Natural killer cell (primary cell): ENCODE results near the gene MAP1S. TPM values are rescaled to one million over a fixed set of nuclear protein-coding genes. Genes with fewer than 3 reads are reported as not detected.
A peak's percentile ranks its signal among the peaks of the same experiment; 100 is the strongest.

Experiments
- ATAC-seq, 3 donors: fragments of 150-1000 bp in 2 of 3; fragments of 200-7000 bp in 1 of 3; cut with Tn5 transposase; 1 replicate in 1 of 3; 2 replicates in 2 of 3; pipeline ENCODE4 v1.10.0; 2021; ENCODE audit warnings: mild to moderate bottlenecking in 2 of 3, moderate library complexity in 2 of 3
- DNase-seq, 2 donors: peaks; one replicate each; pipeline versions ENCODE4 v3.0.0 to v3.0.0-alpha.2; 2013 to 2021; ENCODE audit warnings: mixed read lengths in 1 of 2
- H3K27ac ChIP-seq: one replicate; pipeline ENCODE4 v1.5.1; 2013; ENCODE audit warnings: mild to moderate bottlenecking, low read length
- H3K27me3 ChIP-seq: one replicate; pipeline ENCODE4 v1.6.1; 2013; ENCODE audit warnings: low read length; ENCODE audit not compliant: control insufficient read depth, insufficient read depth
- H3K36me3 ChIP-seq: one replicate; pipeline ENCODE4 v1.6.1; 2013; ENCODE audit warnings: low read length; ENCODE audit not compliant: control insufficient read depth, insufficient read depth
- H3K4me1 ChIP-seq: one replicate; pipeline ENCODE4 v1.6.1; 2013; ENCODE audit warnings: low read length; ENCODE audit not compliant: control insufficient read depth, insufficient read depth
- H3K4me3 ChIP-seq: one replicate; pipeline ENCODE4 v1.5.1; 2013; ENCODE audit warnings: low read length
- H3K9me3 ChIP-seq: one replicate; pipeline ENCODE4 v1.6.1; 2013; ENCODE audit warnings: low read length; ENCODE audit not compliant: control insufficient read depth, insufficient read depth
- H3K27ac Mint-ChIP-seq, 2 donors: one replicate each; pipeline ENCODE4 v1.8.0; 2022; ENCODE audit warnings: mild to moderate bottlenecking in 2 of 2, mixed read lengths in 2 of 2, moderate library complexity in 1 of 2
- H3K27me3 Mint-ChIP-seq, 2 donors: one replicate each; pipeline ENCODE4 v1.8.0; 2022; ENCODE audit warnings: low read depth in 2 of 2, mixed read lengths in 2 of 2
- H3K36me3 Mint-ChIP-seq: one replicate; pipeline ENCODE4 v1.8.0; 2022; ENCODE audit warnings: mixed read lengths
- H3K4me1 Mint-ChIP-seq, 2 donors: one replicate each; pipeline ENCODE4 v1.8.0; 2022; ENCODE audit warnings: mixed read lengths in 2 of 2
- H3K4me3 Mint-ChIP-seq: one replicate; pipeline ENCODE4 v1.8.0; 2022; ENCODE audit warnings: mild to moderate bottlenecking, moderate library complexity, mixed read lengths
- H3K9me3 Mint-ChIP-seq, 2 donors: one replicate each; pipeline ENCODE4 v1.8.0; 2022; ENCODE audit warnings: mixed read lengths in 2 of 2
- CTCF ChIP-seq: fragments of 200-600 bp; IDR thresholded peaks from one replicate; pipeline ENCODE4 v1.8.0; 2022; ENCODE audit warnings: antibody characterized with exemption
- WGBS: methylation state at CpG from one replicate; pipeline ENCODE4 v1.1.7; 2013; ENCODE audit warnings: missing lambda C conversion rate; ENCODE audit not compliant: insufficient coverage; 5-methylcytosine and 5-hydroxymethylcytosine counted together
- intact Hi-C: fragments of 100-400 bp; cut with micrococcal nuclease; formaldehyde crosslinking; loops from one replicate; pipeline ENCODE4 v1.14.2; 2022
- total RNA-seq, 4 donors: library from RNA; stranded (reverse); fragments of 120-200 nt in 1 of 4; gene quantifications; one replicate each; pipeline versions ENCODE4 v1.2.3 to v1.2.4, GENCODE V29; 2013 to 2022

The MAP1S gene
- total RNA-seq, 3 donors from 2014 or later (not counting 1 experiment from before 2014, with no cell fraction given), result 41.0 to 59.4 (median 45.8) TPM

- H3K27me3 Mint-ChIP-seq, result no peaks in the 10 kb centered on the region
These were observed 43.4 kb downstream of the MAP1S start for GRCh38 chr19:17762505-17763229.

GRCh38 chr19:17764348-17764747 lies 45.1 kb downstream of the MAP1S start:
- Histone ChIP-seq H3K4me1 (peaks cover 12% of the 10 kb centered on the region), H3K9me3 (no peaks in the 10 kb centered on the region), H3K36me3 (peaks cover 38% of the 10 kb centered on the region), H3K27me3 (no peaks in the 10 kb centered on the region), H3K4me3 (no peak overlapping the region), H3K27ac (no peak overlapping the region)
- Mint-ChIP-seq H3K27me3 (no peaks in the 10 kb centered on the region), H3K4me1 (peaks cover 5 to 8% of the 10 kb centered on the region in 2 donors), H3K36me3 (no peaks in the 10 kb centered on the region), H3K27ac (peak overlapping the region in 1 of 2 donors; percentile 80), H3K4me3 (no peak overlapping the region), H3K9me3 (no peaks in the 10 kb centered on the region)
- 100% methylated on average over 1 of the region's 7 CpGs for WGBS
- ATAC-seq (no peak), DNase-seq (no peak)
- intact Hi-C loops, result no loop called here
- TF ChIP-seq CTCF, result no peak

More at GRCh38 chr19:17762505-17763229, 43.4 kb downstream of the MAP1S start:
- no peak for TF ChIP-seq CTCF
- 95% methylated on average over 17 of the region's 17 CpGs for WGBS
- Mint-ChIP-seq H3K4me1 (peaks cover 5 to 8% of the 10 kb centered on the region in 2 donors), H3K36me3 (no peaks in the 10 kb centered on the region), H3K27ac (peak overlapping the region in 1 of 2 donors; percentile 33), H3K9me3 (no peaks in the 10 kb centered on the region), H3K4me3 (no peak overlapping the region)
- ATAC-seq (no peak), DNase-seq (no peak)
- Histone ChIP-seq H3K27me3 (no peaks in the 10 kb centered on the region), H3K36me3 (peaks cover 29% of the 10 kb centered on the region), H3K4me3 (no peak overlapping the region), H3K27ac (no peak overlapping the region), H3K4me1 (peaks cover 12% of the 10 kb centered on the region), H3K9me3 (no peaks in the 10 kb centered on the region)
- intact Hi-C loops, result loop anchor here (2.0 kb wide), 1 partner anchor 36 kb away; no protein-coding TSS in a partner anchor

GRCh38 chr19:17765069-17765618 lies 45.9 kb downstream of the MAP1S start:
- Mint-ChIP-seq H3K4me3 (peak overlapping the region; percentile 28), H3K36me3 (no peaks in the 10 kb centered on the region), H3K27ac (peak overlapping the region; percentile 63 to 80), H3K9me3 (no peaks in the 10 kb centered on the region), H3K27me3 (no peaks in the 10 kb centered on the region), H3K4me1 (peaks cover 5 to 8% of the 10 kb centered on the region in 2 donors)
- intact Hi-C loops, result no loop called here
- WGBS, result 49% methylated on average over 12 of the region's 12 CpGs
- peaks cover 12% of the 10 kb centered on the region for H3K4me1 ChIP-seq
- ATAC-seq, result peak; percentile 54 to 83 (median 57)
- DNase-seq, result no peak
- no peak for TF ChIP-seq CTCF
- no peak overlapping the region for H3K4me3 ChIP-seq
- H3K27me3 ChIP-seq, result no peaks in the 10 kb centered on the region
- no peaks in the 10 kb centered on the region for H3K9me3 ChIP-seq
- no peak overlapping the region for H3K27ac ChIP-seq
- H3K36me3 ChIP-seq, result peaks cover 42% of the 10 kb centered on the region
